Nephron progenitor cell (in vitro differentiated cells): ENCODE measurements around the gene STUB1.

Experiments
- DNase-seq: peaks from one replicate; pipeline ENCODE4 v3.0.0; 2021
- H3K27ac Mint-ChIP-seq: 2 replicates; pipeline ENCODE4 v1.8.0; 2021; ENCODE audit warnings: mild to moderate bottlenecking, moderate library complexity, mixed read lengths
- H3K27me3 Mint-ChIP-seq: 2 replicates; pipeline ENCODE4 v1.8.0; 2021; ENCODE audit warnings: mild to moderate bottlenecking, low read depth, mixed read lengths; ENCODE audit not compliant: poor library complexity
- H3K36me3 Mint-ChIP-seq: 2 replicates; pipeline ENCODE4 v1.8.0; 2021; ENCODE audit warnings: low read depth, mixed read lengths
- H3K4me1 Mint-ChIP-seq: 2 replicates; pipeline ENCODE4 v1.8.0; 2021; ENCODE audit warnings: mixed read lengths
- H3K4me3 Mint-ChIP-seq: 2 replicates; pipeline ENCODE4 v1.8.0; 2021; ENCODE audit warnings: mild to moderate bottlenecking, moderate library complexity, mixed read lengths
- H3K9me3 Mint-ChIP-seq: 2 replicates; pipeline ENCODE4 v1.8.0; 2021; ENCODE audit warnings: mild to moderate bottlenecking, moderate library complexity, mixed read lengths
- CTCF ChIP-seq: fragments of 200-600 bp; sonication (generic); IDR thresholded peaks from 2 replicates; pipeline ENCODE4 v1.5.0; 2021; ENCODE audit warnings: antibody characterized with exemption

STUB1 gene

GRCh38 chr16:725041-725376 lies 44.8 kb downstream of the STUB1 start:
- Mint-ChIP-seq H3K4me1 (peaks cover 4% of the 10 kb centered on the region), H3K36me3 (no peaks in the 10 kb centered on the region), H3K4me3 (no peak overlapping the region), H3K9me3 (no peaks in the 10 kb centered on the region), H3K27ac (no peak overlapping the region), H3K27me3 (peaks cover 12% of the 10 kb centered on the region)
- no peak for TF ChIP-seq CTCF
- no peak for DNase-seq

GRCh38 chr16:725463-726187 lies 45.4 kb downstream of the STUB1 start:
- no peak for TF ChIP-seq CTCF
- no peaks in the 10 kb centered on the region for H3K9me3 Mint-ChIP-seq
- no peaks in the 10 kb centered on the region for H3K36me3 Mint-ChIP-seq
- no peak for DNase-seq
- no peaks in the 10 kb centered on the region for H3K4me1 Mint-ChIP-seq
- no peak overlapping the region for H3K4me3 Mint-ChIP-seq
- H3K27ac Mint-ChIP-seq: no peak overlapping the region
- peaks cover 12% of the 10 kb centered on the region for H3K27me3 Mint-ChIP-seq

GRCh38 chr16:726188-726437 lies 45.9 kb downstream of the STUB1 start:
- TF ChIP-seq CTCF: no peak
- DNase-seq: no peak
- peaks cover 12% of the 10 kb centered on the region for H3K27me3 Mint-ChIP-seq
- H3K4me1 Mint-ChIP-seq: no peaks in the 10 kb centered on the region
- no peaks in the 10 kb centered on the region for H3K36me3 Mint-ChIP-seq
- H3K9me3 Mint-ChIP-seq: no peaks in the 10 kb centered on the region
- H3K27ac Mint-ChIP-seq: no peak overlapping the region
- peak overlapping the region; percentile 72 for H3K4me3 Mint-ChIP-seq

GRCh38 chr16:726438-727290 lies 46.5 kb downstream of the STUB1 start, which contains the start of the genes CCDC78 and HAGHL:
TSS of gene CCDC78 (minus strand) at chr16:726443. CDS start at chr16:726367, 76 bp downstream.
TSS of gene HAGHL (plus strand) at chr16:727106. CDS start at chr16:727510, 404 bp downstream.
- TF ChIP-seq CTCF: no peak
- peaks cover 12% of the 10 kb centered on the region for H3K27me3 Mint-ChIP-seq
- DNase-seq: peak; percentile 90
- peak within 1 kb of the TSS; percentile 72 for H3K4me3 Mint-ChIP-seq
- H3K27ac Mint-ChIP-seq: no peak within 1 kb of the TSS
- no peaks in the 10 kb centered on the region for H3K4me1 Mint-ChIP-seq
- H3K9me3 Mint-ChIP-seq: no peaks in the 10 kb centered on the region
- H3K36me3 Mint-ChIP-seq: no peaks in the 10 kb centered on the region

GRCh38 chr16:727291-727977 lies 47.2 kb downstream of the STUB1 start:
- Mint-ChIP-seq H3K27me3 (peaks cover 12% of the 10 kb centered on the region), H3K4me1 (no peaks in the 10 kb centered on the region), H3K4me3 (no peak overlapping the region), H3K36me3 (no peaks in the 10 kb centered on the region), H3K9me3 (no peaks in the 10 kb centered on the region), H3K27ac (no peak overlapping the region)
- TF ChIP-seq CTCF: no peak
- no peak for DNase-seq
